Measurements from ENCODE around the gene STAU1.
"Not testable (repeated sequence)": the region's sequence is repeated elsewhere in the genome, so short reads cannot be mapped to it uniquely, and the experiment has no call there.

The STAU1 gene

GRCh38 chr20:49172413-49172812, 15.7 kb downstream of the STAU1 start:
- TF ChIP-seq CTCF (IDR thresholded peaks at IDR 0.05; ENCODE audit: control insufficient read depth, insufficient read depth, low read depth, low read length, missing control alignments), result no peak
- H3K4me3 ChIP-seq (ENCODE audit: control insufficient read depth, low read depth, low read length), result no peak overlapping the region
- DNase-seq (ENCODE audit: low read depth), result no peak

- TF ChIP-seq CTCF (IDR thresholded peaks at IDR 0.05; ENCODE audit: control insufficient read depth, insufficient read depth, low read depth, low read length, missing control alignments), result no peak
- DNase-seq (ENCODE audit: low read depth), result no peak
- no peak overlapping the region for H3K4me3 ChIP-seq (ENCODE audit: control insufficient read depth, low read depth, low read length)
Measured at GRCh38 chr20:49171909-49172308, 16.2 kb downstream of the STAU1 start.

GRCh38 chr20:49170714-49171113, 17.4 kb downstream of the STAU1 start:
- H3K4me3 ChIP-seq (ENCODE audit: control insufficient read depth, low read depth, low read length), result no peak overlapping the region
- TF ChIP-seq CTCF (IDR thresholded peaks at IDR 0.05; ENCODE audit: control insufficient read depth, insufficient read depth, low read depth, low read length, missing control alignments), result no peak
- DNase-seq (ENCODE audit: low read depth), result no peak

- no peak for DNase-seq (ENCODE audit: low read depth)
- no peak for TF ChIP-seq CTCF (IDR thresholded peaks at IDR 0.05; ENCODE audit: control insufficient read depth, insufficient read depth, low read depth, low read length, missing control alignments)
Measured at GRCh38 chr20:49169547-49169946, 18.6 kb downstream of the STAU1 start.

GRCh38 chr20:49168864-49169263, 19.3 kb downstream of the STAU1 start:
- not testable (repeated sequence) for DNase-seq (ENCODE audit: low read depth); H3K4me3 ChIP-seq (ENCODE audit: control insufficient read depth, low read depth, low read length)

More at GRCh38 chr20:49169547-49169946, 18.6 kb downstream of the STAU1 start:
- H3K4me3 ChIP-seq (ENCODE audit: control insufficient read depth, low read depth, low read length), result no peak overlapping the region

GRCh38 chr20:49167811-49168507, 20.2 kb downstream of the STAU1 start:
- DNase-seq (ENCODE audit: low read depth), result no peak
- no peak overlapping the region for H3K4me3 ChIP-seq (ENCODE audit: control insufficient read depth, low read depth, low read length)
- TF ChIP-seq CTCF (IDR thresholded peaks at IDR 0.05; ENCODE audit: control insufficient read depth, insufficient read depth, low read depth, low read length, missing control alignments), result no peak

GRCh38 chr20:49166534-49167449, 21.3 kb downstream of the STAU1 start:
- H3K4me3 ChIP-seq (ENCODE audit: control insufficient read depth, low read depth, low read length), result no peak overlapping the region
- DNase-seq (ENCODE audit: low read depth), result no peak

More at GRCh38 chr20:49166534-49167449, 21.3 kb downstream of the STAU1 start:
- TF ChIP-seq CTCF (IDR thresholded peaks at IDR 0.05; ENCODE audit: control insufficient read depth, insufficient read depth, low read depth, low read length, missing control alignments), result no peak
